IMR-90 (cell line): ENCODE data around the gene DOCK2. TPM values are rescaled to one million over a fixed set of nuclear protein-coding genes. Genes with fewer than 3 reads are reported as not detected.

ENCODE experiments used
- ATAC-seq: fragments of 200-7000 bp; cut with Tn5 transposase; 2 replicates; pipeline ENCODE4 v1.9.1; 2020; ENCODE audit warnings: low read depth, mild to moderate bottlenecking, moderate library complexity
- BruUV-seq: library from RNA; stranded (reverse); fragments of 400-500 nt; replicated peaks from 2 replicates; lab custom pipeline; 2021; lab: Mats Ljungman, UMichigan
- CTCF ChIA-PET: fragments of 300-600 bp; formaldehyde crosslinking; extraction: SDS; loops from one replicate; lab custom pipeline; 2021; ENCODE audit warnings: antibody characterized with exemption; lab: Yijun Ruan, JAX
- POLR2A ChIA-PET: fragments of 300-600 bp; sonication (Branson Sonifier 250); formaldehyde crosslinking; loops from one replicate; lab custom pipeline; 2022; ENCODE audit warnings: antibody characterized with exemption; ENCODE audit not compliant: unreplicated experiment; lab: Charles Lee
- DNase-seq: peaks from one replicate; pipeline ENCODE4 v3.0.0; 2013
- H2AFZ ChIP-seq: replicated peaks from 2 replicates; pipeline ENCODE3; 2013; ENCODE audit warnings: low read length, mild to moderate bottlenecking; ENCODE audit not compliant: poor library complexity
- H2AK5ac ChIP-seq: 2 replicates; pipeline ENCODE4 v1.6.1; 2013; ENCODE audit warnings: low read depth, low read length, inconsistent platforms
- H2AK9ac ChIP-seq: replicated peaks from 2 replicates; pipeline ENCODE3; 2013; ENCODE audit warnings: mild to moderate bottlenecking, low read depth, low read length, moderate library complexity; ENCODE audit not compliant: poor library complexity
- H2BK120ac ChIP-seq: 2 replicates; pipeline ENCODE4 v1.6.1; 2013; ENCODE audit warnings: low read depth, low read length, inconsistent platforms
- H2BK15ac ChIP-seq: 3 replicates; pipeline ENCODE4 v1.6.1; 2013; ENCODE audit warnings: low read depth, low read length, inconsistent platforms
- H2BK20ac ChIP-seq: 2 replicates; pipeline ENCODE4 v1.6.1; 2013; ENCODE audit warnings: low read depth, mild to moderate bottlenecking, inconsistent platforms, low read length, moderate library complexity
- H2BK5ac ChIP-seq: 2 replicates; pipeline ENCODE4 v1.6.1; 2013; ENCODE audit warnings: mild to moderate bottlenecking, low read depth, low read length, inconsistent platforms; ENCODE audit not compliant: poor library complexity, severe bottlenecking
- H3K14ac ChIP-seq: replicated peaks from 2 replicates; pipeline ENCODE4 v1.6.1; 2013; ENCODE audit warnings: low read depth, low read length, inconsistent platforms
- H3K18ac ChIP-seq: 2 replicates; pipeline ENCODE4 v1.6.1; 2013; ENCODE audit warnings: low read depth, low read length, control low read depth
- H3K23ac ChIP-seq: 2 replicates; pipeline ENCODE4 v1.6.1; 2013; ENCODE audit warnings: low read depth, low read length, inconsistent platforms
- H3K27ac ChIP-seq: 2 replicates; pipeline ENCODE4 v1.5.1; 2013; ENCODE audit warnings: mild to moderate bottlenecking, control low read depth, low read length; ENCODE audit not compliant: insufficient read depth
- H3K27me3 ChIP-seq: 2 replicates; pipeline ENCODE4 v1.6.1; 2013; ENCODE audit warnings: low read length; ENCODE audit not compliant: control insufficient read depth, insufficient read depth
- H3K36me3 ChIP-seq: 2 replicates; pipeline ENCODE4 v1.6.1; 2013; ENCODE audit warnings: low read length, mixed read lengths; ENCODE audit not compliant: control insufficient read depth, insufficient read depth
- H3K4ac ChIP-seq: 2 replicates; pipeline ENCODE4 v1.6.1; 2013; ENCODE audit warnings: low read depth, low read length, inconsistent platforms
- H3K4me1 ChIP-seq: 2 replicates; pipeline ENCODE4 v1.6.1; 2013; ENCODE audit warnings: low read length, mixed read lengths; ENCODE audit not compliant: control insufficient read depth, insufficient read depth
- H3K4me2 ChIP-seq: 2 replicates; pipeline ENCODE4 v1.6.1; 2013; ENCODE audit warnings: low read depth, mild to moderate bottlenecking, control low read depth, low read length, moderate library complexity
- H3K4me3 ChIP-seq: 2 replicates; pipeline ENCODE4 v1.5.1; 2013; ENCODE audit warnings: low read depth, mild to moderate bottlenecking, control low read depth, low read length, moderate library complexity; ENCODE audit not compliant: insufficient read depth
- H3K56ac ChIP-seq: 2 replicates; pipeline ENCODE4 v1.6.1; 2013; ENCODE audit warnings: low read length, inconsistent platforms; ENCODE audit not compliant: insufficient read depth; ENCODE audit errors: extremely low read depth
- H3K79me1 ChIP-seq, 2 experiments: 2 replicates each; pipeline ENCODE4 v1.6.1; 2013; ENCODE audit warnings: low read length in 2 of 2, inconsistent platforms in 1 of 2, low read depth in 1 of 2
- H3K9ac ChIP-seq: 2 replicates; pipeline ENCODE4 v1.6.1; 2013; ENCODE audit warnings: low read depth, low read length, control low read depth
- H3K9me1 ChIP-seq: 2 replicates; pipeline ENCODE4 v1.6.1; 2013; ENCODE audit warnings: low read length, inconsistent platforms; ENCODE audit not compliant: insufficient read depth
- H3K9me3 ChIP-seq: 2 replicates; pipeline ENCODE4 v1.6.1; 2013; ENCODE audit warnings: low read length; ENCODE audit not compliant: control insufficient read depth, insufficient read depth
- H4K20me1 ChIP-seq: 2 replicates; pipeline ENCODE4 v1.6.1; 2013; ENCODE audit warnings: low read length, inconsistent platforms; ENCODE audit not compliant: insufficient read depth
- H4K5ac ChIP-seq: 2 replicates; pipeline ENCODE4 v1.6.1; 2013; ENCODE audit warnings: mild to moderate bottlenecking, low read depth, low read length, control low read depth
- H4K8ac ChIP-seq, 2 experiments: 2 replicates each; pipeline ENCODE4 v1.6.1; 2013; ENCODE audit warnings: low read depth in 2 of 2, low read length in 2 of 2, control low read depth in 1 of 2, inconsistent platforms in 1 of 2
- H4K91ac ChIP-seq: 2 replicates; pipeline ENCODE4 v1.6.1; 2013; ENCODE audit warnings: low read depth, low read length, inconsistent platforms; ENCODE audit not compliant: insufficient read depth
- CHD1 ChIP-seq: IDR thresholded peaks from 2 replicates; pipeline ENCODE4 v1.6.1; 2012; ENCODE audit warnings: low read depth, low read length, improper control_type of control experiment
- FOS ChIP-seq: fragments of 150-350 bp; IDR thresholded peaks from 2 replicates; pipeline ENCODE4 v1.6.1; 2016; ENCODE audit warnings: low read depth, low read length
- MAZ ChIP-seq: IDR thresholded peaks from 2 replicates; pipeline ENCODE4 v1.6.1; 2012; ENCODE audit warnings: low read depth, mild to moderate bottlenecking, low read length, improper control_type of control experiment, moderate library complexity, borderline replicate concordance
- MXI1 ChIP-seq: IDR thresholded peaks from 2 replicates; pipeline ENCODE4 v1.6.1; 2012; ENCODE audit warnings: low read depth, mild to moderate bottlenecking, low read length, moderate library complexity, borderline replicate concordance
- NFE2L2 ChIP-seq: fragments of 150-350 bp; IDR thresholded peaks from 2 replicates; pipeline ENCODE4 v1.6.1; 2016; ENCODE audit warnings: low read depth, mild to moderate bottlenecking, low read length
- POLR2A ChIP-seq: IDR thresholded peaks from 2 replicates; pipeline ENCODE4 v1.6.1; 2012; ENCODE audit warnings: mild to moderate bottlenecking, low read depth, low read length
- RFX5 ChIP-seq: IDR thresholded peaks from 2 replicates; pipeline ENCODE4 v1.8.0; 2012; ENCODE audit warnings: low read depth, mild to moderate bottlenecking, low read length, moderate library complexity
- SMC3 ChIP-seq: fragments of 150-350 bp; IDR thresholded peaks from 2 replicates; pipeline ENCODE4 v1.6.1; 2016; ENCODE audit warnings: low read depth, mild to moderate bottlenecking, antibody characterized with exemption, low read length, moderate library complexity
- USF2 ChIP-seq: fragments of 150-350 bp; IDR thresholded peaks from 2 replicates; pipeline ENCODE4 v1.6.1; 2017; ENCODE audit warnings: mild to moderate bottlenecking, antibody characterized with exemption, low read length, low read depth
- WGBS, 2 experiments: methylation state at CpG; one replicate each; pipeline versions ENCODE4 v1.1.5 to v1.1.7; 2013; ENCODE audit warnings: missing lambda C conversion rate in 2 of 2; ENCODE audit not compliant: insufficient read length in 1 of 2; ENCODE audit errors: extremely low coverage in 2 of 2; 5-methylcytosine and 5-hydroxymethylcytosine counted together
- dilution Hi-C: fragments of 300-500 bp; cut with HindIII; formaldehyde crosslinking; loops from one replicate; pipeline ENCODE4 v1.14.3; 2018; ENCODE audit warnings: low sequenced_read_pairs; ENCODE audit not compliant: unreplicated experiment
- in situ Hi-C: fragments of 300-500 bp; cut with MboI; formaldehyde crosslinking; loops from 3 replicates; pipeline ENCODE4 v1.14.3; 2019; ENCODE audit warnings: low sequenced_read_pairs, inconsistent platforms, mixed read lengths
- intact Hi-C: fragments of 100-400 bp; cut with micrococcal nuclease; formaldehyde crosslinking; loops from 2 replicates; pipeline ENCODE4 v1.10.0; 2022
- polyA plus RNA-seq, 3 experiments: library from polyadenylated mRNA; depleted of rRNA; stranded (reverse); fragments of >200 nt; gene quantifications; 2 replicates each; pipeline ENCODE4 v1.2.3, GENCODE V29; 2012; ENCODE audit warnings: low replicate concordance in 1 of 3
- total RNA-seq: library from RNA; depleted of rRNA; stranded (reverse); fragments of >200 nt; gene quantifications from 2 replicates; pipeline ENCODE4 v1.2.3, GENCODE V29; 2012

Gene DOCK2
- total and polyA plus RNA-seq, 2 of the 4 experiments (the other 2 are of a cell fraction): 0.72 to 3.0 TPM

GRCh38 chr5:169634606-169635005, 2.5 kb upstream of the DOCK2 start:
- no CpG with 5 or more reads among the region's 1 CpG for WGBS, 2 experiments
- TF ChIP-seq POLR2A: no peak
- no peak for TF ChIP-seq CHD1
- TF ChIP-seq NFE2L2: no peak
- no peak for TF ChIP-seq RFX5
- TF ChIP-seq FOS: no peak
- TF ChIP-seq SMC3: no peak
- no peak for TF ChIP-seq USF2
- TF ChIP-seq MAZ: no peak
- no peak for TF ChIP-seq MXI1
- POLR2A ChIA-PET: no interaction called here
- H4K91ac ChIP-seq: no peak overlapping the region
- no peak overlapping the region for H2AFZ ChIP-seq
- H2BK120ac ChIP-seq: no peak overlapping the region
- H3K56ac ChIP-seq: no peak overlapping the region
- ATAC-seq: no peak
- H3K14ac ChIP-seq: no peak overlapping the region
- no peaks in the 10 kb centered on the region for H3K36me3 ChIP-seq
- H4K5ac ChIP-seq: no peak overlapping the region
- no TSS peak for BruUV-seq
- dilution Hi-C loops: no loop called here
- no peaks in the 10 kb centered on the region for H3K27me3 ChIP-seq
- no peak overlapping the region for H3K4me2 ChIP-seq
- no peak overlapping the region for H2BK20ac ChIP-seq
- no peak overlapping the region for H3K4me3 ChIP-seq
- no peak overlapping the region for H2BK5ac ChIP-seq
- H3K9me1 ChIP-seq: peaks cover 5% of the 10 kb centered on the region; the same call in 1 of the 2 replicates
- peaks cover 4% of the 10 kb centered on the region; the same call in 1 of the 2 replicates for H3K9me3 ChIP-seq
- H3K4ac ChIP-seq: no peak overlapping the region
- DNase-seq: no peak
- no peak overlapping the region for H3K18ac ChIP-seq
- H3K79me1 ChIP-seq: no peaks in the 10 kb centered on the region
- CTCF ChIA-PET: no interaction called here
- intact Hi-C loops: no loop called here
- no peak overlapping the region for H2AK9ac ChIP-seq
- no peaks in the 10 kb centered on the region for H4K20me1 ChIP-seq
- in situ Hi-C loops: no loop called here
- H3K23ac ChIP-seq: no peak overlapping the region
- no peak overlapping the region for H2BK15ac ChIP-seq
- H3K4me1 ChIP-seq: peaks cover 6% of the 10 kb centered on the region
- no peak overlapping the region for H3K9ac ChIP-seq
- H4K8ac ChIP-seq: no peak overlapping the region
- no peak overlapping the region for H2AK5ac ChIP-seq
- H3K27ac ChIP-seq: no peak overlapping the region
